Pancreas (tissue), 10 donors: Measurements from ENCODE around the gene LRIT3. TPM values are rescaled to one million over a fixed set of nuclear protein-coding genes. Genes with fewer than 3 reads are reported as not detected.

Experiments
- ATAC-seq, 4 donors: fragments of 200-7000 bp; cut with Tn5 transposase; one replicate each; pipeline versions ENCODE4 v1.8.0 to v1.9.1; 2020; ENCODE audit warnings: mild to moderate bottlenecking in 4 of 4, moderate library complexity in 4 of 4
- DNase-seq, 6 donors: peaks; one replicate each; pipeline ENCODE4 v3.0.0-alpha.2; 2020
- FAIRE-seq: peaks from 2 replicates; lab custom pipeline; 2012; peaks lifted over from hg19 to GRCh38; lab: Jason Lieb, UNC
- H3K27ac ChIP-seq, 4 donors: fragments of 200-600 bp; sonication (generic); 1 replicate in 3 of 4; 2 replicates in 1 of 4; pipeline versions ENCODE4 v1.5.0 to v1.8.0; 2020
- H3K27me3 ChIP-seq, 4 donors: fragments of 200-600 bp; one replicate each; pipeline ENCODE4 v1.8.0; 2021
- H3K36me3 ChIP-seq, 3 donors: fragments of 200-600 bp; sonication (generic) in 1 of 3; one replicate each; pipeline versions ENCODE4 v1.5.0 to v1.8.0; 2020 to 2021
- H3K4me1 ChIP-seq, 3 donors: fragments of 200-600 bp; one replicate each; pipeline ENCODE4 v1.8.0; 2021
- H3K4me3 ChIP-seq, 4 donors: fragments of 200-600 bp; sonication (generic) in 2 of 4; one replicate each; pipeline versions ENCODE4 v1.5.0 to v1.8.0; 2020 to 2021
- H3K9me3 ChIP-seq, 4 donors: fragments of 200-600 bp; one replicate each; pipeline ENCODE4 v1.8.0; 2021
- CTCF ChIP-seq, 4 donors: fragments of 200-600 bp; sonication (generic) in 3 of 4; IDR thresholded peaks; one replicate each; pipeline versions ENCODE4 v1.5.0 to v1.8.0; 2021; ENCODE audit warnings: antibody characterized with exemption in 4 of 4
- WGBS, 2 donors: extraction: QIAGEN DNeasy Blood & Tissue Kit; methylation state at CpG; one replicate each; pipeline ENCODE4 v1.1.7; 2013; 5-methylcytosine and 5-hydroxymethylcytosine counted together
- intact Hi-C, 3 donors: fragments of 100-400 bp; cut with DNase I; formaldehyde crosslinking; loops; one replicate each; pipeline versions ENCODE4 v1.11.1 to v1.14.2; 2022
- polyA plus RNA-seq, 2 donors: library from polyadenylated mRNA; stranded (reverse); fragments of 200-250 nt; gene quantifications; one replicate each; pipeline ENCODE4 v1.2.3, GENCODE V29; 2013
- total RNA-seq, 6 donors: library from RNA; stranded (reverse); fragmentation: NEBNext Ultra II Directional in 4 of 6; extraction: Animal tissue kit (Norgen Biotek cat#: 25700) in 4 of 6; gene quantifications; one replicate each; pipeline versions ENCODE4 v1.2.1 to v1.2.4, GENCODE V29; 2021 to 2023
- donor health status: healthy with polysubstance abuse.
- donor health status: DM: no; HTN: no; CAD: no; lungs with moderate emphysema.
- donor health status: DM: no; HTN: no; CAD: no.
- donor health status: control.
- donor health status: control.
- donor health status: Bipolar disorder and iron deficiency.
- donor health status: DM: yes; HTN: yes; CAD: no.
- donor health status: DM: no; HTN: no; CAD: no.
- donor health status: DM: no; HTN: no; CAD: no.
- donor health status: DM: yes; HTN: yes; CAD: no.

LRIT3 gene
- total and polyA plus RNA-seq, 8 donors, result 0.06 to 0.38 (median 0.15) TPM

- 61 to 74% methylated on average over 2 of the region's 2 CpGs for WGBS, 2 donors
- peaks cover 0 to 13% (median 0%) of the 10 kb centered on the region in 3 donors for H3K4me1 ChIP-seq
- DNase-seq, result no peak
- no peak for FAIRE-seq
- no peak overlapping the region for H3K4me3 ChIP-seq
- no peaks in the 10 kb centered on the region for H3K9me3 ChIP-seq
- peaks cover 0 to 29% (median 3%) of the 10 kb centered on the region in 3 donors for H3K36me3 ChIP-seq
- TF ChIP-seq CTCF (IDR thresholded peaks at IDR 0.05), result no peak
- no peaks in the 10 kb centered on the region for H3K27me3 ChIP-seq
- H3K27ac ChIP-seq, result no peak overlapping the region
- no peak for ATAC-seq
- intact Hi-C loops, result loop anchor here in 1 of 3 donors (10.0 kb wide), 1 partner anchor 396 kb away; no protein-coding TSS in a partner anchor
Observed at GRCh38 chr4:109820563-109820962, 27.3 kb upstream of the LRIT3 start.

GRCh38 chr4:109821185-109821584 lies 26.7 kb upstream of the LRIT3 start:
- no peak for FAIRE-seq
- Histone ChIP-seq H3K9me3 (no peaks in the 10 kb centered on the region), H3K4me1 (peaks cover 0 to 13% (median 0%) of the 10 kb centered on the region in 3 donors), H3K36me3 (peaks cover 0 to 29% (median 3%) of the 10 kb centered on the region in 3 donors), H3K4me3 (no peak overlapping the region), H3K27me3 (no peaks in the 10 kb centered on the region), H3K27ac (no peak overlapping the region)
- intact Hi-C loops, result loop anchor here in 1 of 3 donors (10.0 kb wide), 1 partner anchor 396 kb away; no protein-coding TSS in a partner anchor
- 62 to 69% methylated on average over 2 of the region's 2 CpGs for WGBS, 2 donors
- TF ChIP-seq CTCF (IDR thresholded peaks at IDR 0.05), result no peak
- ATAC-seq, result no peak
- no peak for DNase-seq

GRCh38 chr4:109826719-109827118 lies 21.2 kb upstream of the LRIT3 start:
- no peak overlapping the region for H3K27ac ChIP-seq
- H3K4me3 ChIP-seq, result no peak overlapping the region
- no peaks in the 10 kb centered on the region for H3K4me1 ChIP-seq
- FAIRE-seq (peak; percentile 83), DNase-seq (no peak), ATAC-seq (peak; percentile 53 to 81 (median 80))
- H3K9me3 ChIP-seq, result no peaks in the 10 kb centered on the region
- H3K36me3 ChIP-seq, result peaks cover 0 to 19% (median 3%) of the 10 kb centered on the region in 3 donors
- intact Hi-C loops, result loop anchor here in 1 of 3 donors (10.0 kb wide), 1 partner anchor 402 kb away; no protein-coding TSS in a partner anchor
- peak in 2 of 4 donors; percentile 43 to 44 for TF ChIP-seq CTCF (IDR thresholded peaks at IDR 0.05)
- H3K27me3 ChIP-seq, result no peaks in the 10 kb centered on the region

GRCh38 chr4:109827672-109828071 lies 20.2 kb upstream of the LRIT3 start, which contains the start of gene RRH:
Gene RRH (plus strand): TSS chr4:109827972. CDS start chr4:109828028, 56 bp downstream.
- ATAC-seq (no peak), FAIRE-seq (no peak), DNase-seq (no peak)
- no peaks in the 10 kb centered on the region for H3K4me1 ChIP-seq
- 93 to 97% methylated on average over 2 of the region's 2 CpGs for WGBS, 2 donors
- intact Hi-C loops, result loop anchor here in 1 of 3 donors (10.0 kb wide), 1 partner anchor 403 kb away; no protein-coding TSS in a partner anchor
- H3K36me3 ChIP-seq, result peaks cover 0 to 19% (median 3%) of the 10 kb centered on the region in 3 donors
- no peak within 1 kb of the TSS for H3K4me3 ChIP-seq
- no peaks in the 10 kb centered on the region for H3K27me3 ChIP-seq
- no peaks in the 10 kb centered on the region for H3K9me3 ChIP-seq
- H3K27ac ChIP-seq, result no peak within 1 kb of the TSS
- TF ChIP-seq CTCF (IDR thresholded peaks at IDR 0.05), result no peak

GRCh38 chr4:109833756-109834155 lies 14.2 kb upstream of the LRIT3 start:
- WGBS, 2 donors, result 93 to 94% methylated on average over 4 of the region's 4 CpGs

More at GRCh38 chr4:109833756-109834155, 14.2 kb upstream of the LRIT3 start:
- Histone ChIP-seq H3K27me3 (no peaks in the 10 kb centered on the region), H3K27ac (no peak overlapping the region), H3K9me3 (no peaks in the 10 kb centered on the region), H3K4me3 (no peak overlapping the region), H3K4me1 (no peaks in the 10 kb centered on the region), H3K36me3 (no peaks in the 10 kb centered on the region)
- FAIRE-seq, result no peak
- ATAC-seq, result no peak
- no peak for DNase-seq
- TF ChIP-seq CTCF (IDR thresholded peaks at IDR 0.05), result no peak
- intact Hi-C loops, result no loop called here
